Sciatic nerve (tissue), 2 donors: ENCODE results near the gene TMSB10. TPM values are rescaled to one million over a fixed set of nuclear protein-coding genes. Genes with fewer than 3 reads are reported as not detected.

ENCODE experiments used
- ATAC-seq: fragments of 200-7000 bp; cut with Tn5 transposase; one replicate; pipeline ENCODE4 v1.9.1; 2020; ENCODE audit warnings: mild to moderate bottlenecking, moderate library complexity
- DNase-seq: peaks from one replicate; pipeline ENCODE4 v3.0.0-alpha.2; 2020; ENCODE audit warnings: low spot score
- intact Hi-C: fragments of 100-400 bp; cut with DNase I; formaldehyde crosslinking; loops from one replicate; pipeline ENCODE4 v1.14.2; 2022
- total RNA-seq: library from RNA; stranded (reverse); fragmentation: NEBNext Ultra II Directional; extraction: Animal tissue kit (Norgen Biotek cat#: 25700); gene quantifications from one replicate; pipeline ENCODE4 v1.2.1, GENCODE V29; 2021
- donor health status: DM: no; HTN: no; CAD: no.
- donor health status: DM: no; HTN: no; CAD: no.

Gene TMSB10
- total RNA-seq, 1 donor from 2014 or later = 1,367 TPM

DNA sequence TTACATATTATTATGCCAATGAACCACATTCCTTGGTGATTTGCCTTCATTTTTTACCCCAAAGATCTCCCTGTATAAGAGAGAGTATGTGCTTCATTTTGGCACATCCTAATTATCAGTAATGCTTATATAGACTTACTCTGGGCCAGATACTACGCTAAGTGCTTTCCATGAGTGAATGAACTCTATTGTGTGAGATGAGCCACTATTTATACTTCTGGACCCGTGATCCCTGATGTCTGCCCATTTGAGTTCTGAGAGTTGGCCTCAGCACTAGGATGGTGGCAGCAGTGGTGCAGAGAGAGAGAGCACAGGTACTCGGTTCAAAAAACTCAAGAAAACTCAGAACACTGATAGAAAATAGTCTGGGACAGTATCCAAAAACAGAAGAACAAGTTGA, 48.1 kb downstream of the TMSB10 start:
- intact Hi-C loops = no loop called here
- ATAC-seq (no peak), DNase-seq (no peak)

DNA sequence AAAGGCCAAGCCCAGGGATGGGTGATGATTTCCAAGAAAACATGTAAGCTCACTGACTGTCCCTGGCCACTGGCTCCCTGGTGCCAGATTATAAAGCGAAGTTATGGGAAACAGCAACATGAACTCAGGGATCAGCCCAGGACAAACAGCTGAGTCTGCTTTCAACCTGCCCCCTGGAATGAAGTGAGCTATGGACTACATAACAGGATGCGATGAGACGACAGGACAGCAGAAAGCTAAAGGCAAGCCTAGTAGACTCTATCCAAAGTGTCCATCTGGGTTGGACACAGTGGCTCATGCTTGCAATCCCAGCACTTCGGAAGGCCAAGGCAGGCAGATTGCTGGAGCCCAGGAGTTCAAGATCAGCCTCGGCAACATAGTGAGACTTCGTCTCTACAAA, 48.9 kb downstream of the TMSB10 start:
- DNase-seq = no peak
- intact Hi-C loops = no loop called here
- ATAC-seq = no peak

Other genes with a start within 250 kb of the TMSB10 start
- gene TRABD2A, start 24.6 kb upstream of the TMSB10 start, total RNA-seq = 2.1 TPM
- 64.8 TPM for gene KCMF1, start 65.5 kb downstream of the TMSB10 start, total RNA-seq
- 26.9 TPM for gene TCF7L1, start 227.7 kb downstream of the TMSB10 start, total RNA-seq